WI38 (cell line): ENCODE measurements around the gene UNC93B1.
"Not testable (repeated sequence)": the region's sequence is repeated elsewhere in the genome, so short reads cannot be mapped to it uniquely, and the experiment has no call there.

Experiments
- H3K4me3 ChIP-seq: 2 replicates; pipeline ENCODE4 v1.5.1; 2011; ENCODE audit warnings: low read depth, mild to moderate bottlenecking, control low read depth, low read length
- TF ChIP-seq, protein P1 (sequence below): IDR thresholded peaks from 2 replicates; pipeline ENCODE4 v1.5.1; 2012; ENCODE audit warnings: low read depth, mild to moderate bottlenecking, control low read depth, low read length

UNC93B1 gene

DNA sequence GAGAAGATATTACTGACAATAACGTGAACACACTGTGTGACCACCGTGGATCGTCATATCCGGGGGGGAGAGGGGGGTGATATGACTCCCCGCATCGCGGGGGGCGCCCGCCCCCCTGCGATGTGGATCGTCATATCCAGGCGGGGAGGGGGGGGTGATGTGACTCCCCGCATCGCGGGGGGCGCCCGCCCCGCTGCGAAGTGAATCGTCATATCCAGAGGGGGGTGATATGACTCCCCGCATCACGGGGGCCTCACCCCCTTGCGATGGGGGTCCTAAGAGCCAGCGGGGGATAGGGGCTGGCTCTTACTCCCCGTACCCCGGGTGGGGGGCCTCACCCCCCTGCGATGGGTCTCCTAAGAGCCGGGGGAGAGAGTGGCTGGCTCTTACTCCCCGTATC, 19.9 kb downstream of the UNC93B1 start:
- no peak overlapping the region for H3K4me3 ChIP-seq
- TF ChIP-seq, protein P1, sequence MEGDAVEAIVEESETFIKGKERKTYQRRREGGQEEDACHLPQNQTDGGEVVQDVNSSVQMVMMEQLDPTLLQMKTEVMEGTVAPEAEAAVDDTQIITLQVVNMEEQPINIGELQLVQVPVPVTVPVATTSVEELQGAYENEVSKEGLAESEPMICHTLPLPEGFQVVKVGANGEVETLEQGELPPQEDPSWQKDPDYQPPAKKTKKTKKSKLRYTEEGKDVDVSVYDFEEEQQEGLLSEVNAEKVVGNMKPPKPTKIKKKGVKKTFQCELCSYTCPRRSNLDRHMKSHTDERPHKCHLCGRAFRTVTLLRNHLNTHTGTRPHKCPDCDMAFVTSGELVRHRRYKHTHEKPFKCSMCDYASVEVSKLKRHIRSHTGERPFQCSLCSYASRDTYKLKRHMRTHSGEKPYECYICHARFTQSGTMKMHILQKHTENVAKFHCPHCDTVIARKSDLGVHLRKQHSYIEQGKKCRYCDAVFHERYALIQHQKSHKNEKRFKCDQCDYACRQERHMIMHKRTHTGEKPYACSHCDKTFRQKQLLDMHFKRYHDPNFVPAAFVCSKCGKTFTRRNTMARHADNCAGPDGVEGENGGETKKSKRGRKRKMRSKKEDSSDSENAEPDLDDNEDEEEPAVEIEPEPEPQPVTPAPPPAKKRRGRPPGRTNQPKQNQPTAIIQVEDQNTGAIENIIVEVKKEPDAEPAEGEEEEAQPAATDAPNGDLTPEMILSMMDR = no peak

DNA sequence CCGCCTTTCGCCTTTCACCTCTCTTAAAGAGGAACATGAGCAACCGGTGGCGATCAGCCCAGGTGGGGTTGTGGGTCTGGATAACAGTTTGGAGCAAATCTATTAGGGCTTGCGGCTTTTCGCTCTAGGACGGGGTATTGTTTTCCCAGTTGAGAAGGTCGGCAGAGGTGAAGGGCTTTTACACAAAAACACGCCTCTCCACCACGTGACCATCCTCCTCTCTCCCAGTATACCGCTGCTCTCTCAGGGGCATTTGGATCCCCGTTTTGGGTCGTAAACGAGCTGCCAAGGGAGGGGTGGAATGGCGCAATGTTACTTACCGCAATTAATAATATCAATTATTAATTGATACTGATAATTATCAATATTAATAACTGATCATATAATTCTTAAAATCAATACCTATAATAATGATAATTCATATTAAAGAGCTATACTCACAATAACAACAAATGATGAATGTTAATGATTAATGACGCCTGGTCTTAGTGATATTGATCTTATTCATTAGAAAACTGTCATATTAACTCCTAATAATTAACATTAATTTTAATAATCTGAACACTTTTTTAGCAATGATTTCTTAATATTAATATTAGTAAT, 21.5 kb downstream of the UNC93B1 start:
- H3K4me3 ChIP-seq = not testable (repeated sequence)

DNA sequence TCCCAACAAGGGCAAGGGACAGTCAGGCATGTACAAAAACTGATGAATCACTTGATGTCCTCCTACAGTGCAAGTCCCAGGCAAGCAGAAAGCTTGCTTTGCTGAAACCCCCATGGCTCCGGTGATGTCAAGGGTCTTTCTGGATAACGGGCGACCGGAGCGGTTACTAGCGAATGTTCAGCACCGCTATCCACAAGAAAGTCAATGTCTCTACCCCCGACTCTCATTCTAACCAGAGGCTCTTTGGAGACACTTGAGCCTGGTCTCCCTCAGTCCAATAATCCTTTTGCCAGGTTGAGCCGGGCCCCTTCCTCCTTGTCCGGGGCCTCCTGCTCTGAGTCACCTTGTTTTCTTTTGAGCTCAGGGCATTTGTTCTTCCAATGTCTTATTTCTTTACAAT, 22.7 kb downstream of the UNC93B1 start:
- H3K4me3 ChIP-seq = not testable (repeated sequence)

DNA sequence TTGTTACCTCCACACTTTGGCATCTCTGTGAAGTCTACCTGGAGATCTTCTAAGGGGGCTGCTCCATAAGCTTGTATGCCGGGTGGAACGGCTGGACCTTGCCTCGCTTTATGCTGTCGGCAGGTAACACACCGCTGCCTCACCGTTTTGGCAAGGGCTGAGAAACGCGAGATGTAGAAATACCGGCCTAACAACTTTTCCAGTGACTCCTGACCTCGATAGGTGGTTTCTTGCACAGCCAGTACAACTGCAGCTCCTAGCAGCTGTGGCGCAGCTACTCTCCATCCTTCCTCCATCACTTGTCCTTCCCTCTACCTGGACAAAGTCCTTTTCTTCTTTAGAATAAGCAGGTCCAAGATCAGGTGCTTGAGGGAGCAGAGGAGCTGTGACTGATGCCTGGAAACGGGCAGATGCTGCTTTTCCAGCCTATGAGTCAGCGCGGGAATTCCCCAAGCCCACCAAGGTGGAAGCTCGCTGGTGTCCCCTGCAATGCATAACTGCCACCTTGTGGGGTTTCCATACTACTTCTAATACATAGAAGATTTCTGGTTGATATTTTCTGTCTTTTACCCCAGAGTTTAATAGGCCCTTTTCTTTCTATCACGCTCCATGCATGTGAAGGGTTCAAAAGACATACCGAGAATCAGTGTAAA, 25.0 kb downstream of the UNC93B1 start:
- not testable (repeated sequence) for H3K4me3 ChIP-seq

DNA sequence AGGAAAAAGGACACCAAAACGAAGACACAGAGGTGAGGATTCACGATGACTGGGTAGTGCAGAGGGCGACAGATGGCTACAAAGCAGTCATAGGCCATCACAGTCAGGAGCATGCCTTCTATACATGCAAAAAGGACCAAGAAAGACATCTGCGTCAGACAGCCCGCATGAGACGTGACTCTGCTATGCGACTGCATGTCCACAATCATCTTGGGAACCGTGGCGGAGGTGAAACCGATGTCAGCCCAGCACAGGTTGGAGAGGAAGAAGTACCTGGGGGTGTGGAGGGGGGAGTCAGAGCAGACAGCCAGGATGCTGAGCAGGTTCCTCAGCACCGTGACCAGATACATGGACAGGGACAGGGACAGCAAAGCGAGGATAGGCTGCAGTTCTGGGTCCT, 29.2 kb downstream of the UNC93B1 start:
- H3K4me3 ChIP-seq = not testable (repeated sequence)

DNA sequence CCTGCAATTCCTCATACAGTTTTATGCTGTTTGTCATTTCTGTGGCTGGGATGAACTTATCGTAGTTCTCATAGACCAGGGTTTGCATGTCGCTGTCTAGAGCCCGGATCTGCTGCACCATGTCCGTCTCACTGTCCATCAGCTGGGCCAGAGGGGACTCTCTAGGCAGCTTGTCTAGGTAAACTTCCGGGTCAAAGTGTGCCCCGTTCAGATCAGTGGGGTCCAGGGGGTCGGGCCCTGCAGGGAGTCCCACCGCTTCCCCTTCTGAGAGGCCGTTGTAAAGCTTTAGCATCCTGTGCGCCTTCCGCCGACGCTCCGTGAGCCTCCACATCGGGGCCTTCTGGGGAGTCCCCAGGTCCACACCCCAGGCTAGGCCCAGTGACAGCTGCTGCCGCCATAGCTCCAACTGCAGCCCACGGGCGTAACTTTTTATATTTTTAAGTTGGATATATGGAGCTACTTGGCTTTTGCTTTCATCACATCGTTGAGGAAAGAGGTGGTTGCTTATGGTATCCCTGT, 38.0 kb downstream of the UNC93B1 start:
- H3K4me3 ChIP-seq = not testable (repeated sequence)

DNA sequence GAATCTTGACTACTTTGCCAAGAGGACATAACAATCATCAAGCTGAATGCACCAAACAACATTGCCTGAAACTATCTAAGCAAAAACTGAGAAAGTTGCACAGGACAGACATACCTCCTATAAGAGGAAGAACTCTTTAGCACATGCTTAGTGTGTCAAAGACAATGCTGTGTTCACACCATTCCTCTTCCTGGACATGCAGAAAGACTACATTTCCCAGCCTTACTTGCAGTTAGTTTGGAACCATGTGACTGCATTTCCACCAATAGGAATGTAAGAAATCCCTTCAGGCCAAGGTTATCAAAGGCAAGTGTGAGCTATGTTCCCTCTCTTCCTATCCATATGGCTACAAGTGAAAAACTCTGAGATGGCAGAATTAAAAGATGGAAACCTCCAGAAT, 39.2 kb downstream of the UNC93B1 start:
- H3K4me3 ChIP-seq = not testable (repeated sequence)

DNA sequence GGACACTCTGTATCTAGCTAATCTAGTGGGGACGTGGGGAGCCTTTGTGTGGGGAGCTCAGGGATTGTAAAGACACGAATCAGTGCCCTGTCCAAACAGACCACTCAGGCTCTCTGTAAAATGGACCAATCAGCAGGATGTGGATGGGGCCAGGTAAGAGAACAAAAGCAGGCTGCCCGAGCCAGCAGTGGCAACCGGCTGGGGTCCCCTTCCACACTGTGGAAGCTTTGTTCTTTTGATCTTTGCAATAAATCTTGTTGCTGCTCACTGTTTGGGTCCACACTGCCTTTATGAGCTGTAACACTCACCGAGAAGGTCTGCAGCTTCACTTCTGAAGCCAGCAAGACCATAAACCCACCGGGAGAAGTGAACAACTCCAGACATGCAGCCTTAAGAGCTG, 40.0 kb downstream of the UNC93B1 start:
- H3K4me3 ChIP-seq = not testable (repeated sequence)

DNA sequence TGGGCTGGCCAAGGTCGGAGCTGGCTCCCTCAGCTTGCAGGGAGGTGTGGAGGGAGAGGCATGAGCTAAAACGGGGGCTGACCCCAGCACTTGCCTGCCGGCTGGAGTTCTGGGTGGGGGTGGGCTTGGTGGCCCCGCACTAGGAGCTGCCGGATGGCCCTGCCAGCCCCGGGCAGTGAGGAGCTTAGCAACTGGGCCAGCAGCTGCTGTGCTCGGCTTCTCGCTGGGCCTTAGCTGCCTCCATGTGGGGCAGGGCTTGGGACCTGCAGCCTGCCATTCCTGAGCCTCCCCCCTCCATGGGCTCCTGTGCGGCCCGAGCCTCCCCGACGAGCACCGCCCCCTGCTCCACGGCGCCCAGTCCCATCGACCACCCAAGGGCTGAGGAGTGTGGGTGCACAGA, 40.7 kb downstream of the UNC93B1 start:
- H3K4me3 ChIP-seq = not testable (repeated sequence)

DNA sequence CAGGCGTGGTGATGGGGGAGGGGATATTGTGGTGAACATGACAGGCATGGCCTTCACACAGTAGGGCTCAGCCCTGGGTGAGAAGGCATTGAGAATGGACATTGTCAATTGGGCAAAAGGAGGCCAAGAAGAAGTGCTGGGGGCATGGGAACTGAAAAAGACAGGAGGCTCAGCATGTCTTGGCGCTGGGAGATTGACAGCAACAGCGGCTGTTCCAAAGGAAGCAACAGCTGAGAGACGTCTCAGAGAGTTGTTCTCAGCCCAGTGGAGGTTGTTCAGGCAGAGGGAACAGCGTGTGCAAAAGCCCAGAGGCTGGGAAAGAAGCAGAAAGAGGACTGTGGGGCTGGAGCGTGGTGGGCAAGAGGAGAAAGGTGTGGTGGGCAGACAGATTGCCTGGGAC, 47.7 kb downstream of the UNC93B1 start:
- not testable (repeated sequence) for H3K4me3 ChIP-seq

DNA sequence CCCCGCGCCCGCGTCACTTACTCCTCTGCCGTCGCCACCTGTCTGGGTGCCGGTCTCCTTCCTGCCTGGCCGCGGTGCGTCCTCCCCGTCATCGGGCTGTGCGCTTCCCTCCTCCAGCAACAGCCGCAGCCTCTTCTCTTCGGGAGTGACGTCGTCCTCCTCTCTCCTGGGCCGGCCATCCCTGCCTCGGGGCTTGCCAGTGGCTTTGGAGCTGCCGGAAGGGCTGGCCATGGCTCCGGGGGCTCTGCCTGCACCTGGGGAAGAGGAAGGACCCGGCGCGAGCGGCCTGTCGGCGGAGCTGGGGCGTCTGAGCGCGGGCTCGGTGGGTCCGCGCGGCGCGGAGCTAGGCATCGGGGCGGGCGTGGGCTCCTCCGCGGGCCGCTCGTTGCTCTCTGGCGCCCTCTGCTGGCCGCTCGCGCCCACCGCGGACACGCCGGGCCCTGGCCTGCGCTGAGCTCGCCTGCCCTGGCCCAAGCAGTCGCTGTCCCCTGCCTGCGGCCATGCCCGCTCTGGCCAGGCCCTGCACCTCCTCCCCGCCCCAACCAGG, 48.4 kb downstream of the UNC93B1 start:
- H3K4me3 ChIP-seq = peak overlapping the region; percentile 49
- TF ChIP-seq, protein P1 = peak; percentile 40; the same call in 1 of the 2 replicates

DNA sequence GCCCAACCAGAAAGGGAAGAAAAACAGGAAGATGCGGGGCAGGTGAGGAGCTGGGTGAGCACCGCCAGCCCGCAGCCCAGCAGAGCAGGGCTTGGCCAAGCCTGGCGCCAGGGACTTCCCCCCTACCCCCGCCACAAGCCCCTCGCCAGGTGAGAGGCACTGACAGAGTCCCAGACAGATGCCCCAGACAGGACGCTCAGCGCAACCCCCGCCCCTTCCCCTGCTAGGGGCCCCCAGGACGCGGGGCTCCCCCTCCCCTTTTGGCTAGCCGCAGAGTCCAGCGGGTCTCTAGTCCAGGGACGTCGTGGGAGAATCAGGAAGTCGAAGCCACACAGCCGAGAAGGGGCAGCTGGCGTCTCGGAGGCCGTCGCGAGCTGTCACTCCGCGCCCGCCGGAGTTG, 48.9 kb downstream of the UNC93B1 start:
- not testable (repeated sequence) for H3K4me3 ChIP-seq

DNA sequence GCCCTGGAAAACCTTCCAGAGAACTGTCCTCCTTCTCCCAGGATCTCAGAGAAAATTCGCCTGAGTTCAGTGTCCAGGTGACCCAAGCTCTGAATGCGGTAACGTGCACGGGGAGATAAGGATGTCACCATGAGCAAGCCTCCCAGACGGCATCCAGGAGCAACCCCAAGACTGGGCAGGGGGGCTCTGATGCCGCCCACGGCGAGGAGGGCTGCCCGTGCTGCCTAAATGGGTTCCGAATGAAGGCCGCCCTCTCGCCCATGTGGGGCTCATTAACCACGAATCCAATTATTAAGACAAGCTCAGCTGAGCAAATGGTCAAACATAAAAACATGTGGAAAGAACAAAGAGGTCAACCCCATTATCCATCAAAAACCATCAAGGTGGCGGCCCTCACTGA, 49.6 kb downstream of the UNC93B1 start:
- H3K4me3 ChIP-seq = not testable (repeated sequence)

DNA sequence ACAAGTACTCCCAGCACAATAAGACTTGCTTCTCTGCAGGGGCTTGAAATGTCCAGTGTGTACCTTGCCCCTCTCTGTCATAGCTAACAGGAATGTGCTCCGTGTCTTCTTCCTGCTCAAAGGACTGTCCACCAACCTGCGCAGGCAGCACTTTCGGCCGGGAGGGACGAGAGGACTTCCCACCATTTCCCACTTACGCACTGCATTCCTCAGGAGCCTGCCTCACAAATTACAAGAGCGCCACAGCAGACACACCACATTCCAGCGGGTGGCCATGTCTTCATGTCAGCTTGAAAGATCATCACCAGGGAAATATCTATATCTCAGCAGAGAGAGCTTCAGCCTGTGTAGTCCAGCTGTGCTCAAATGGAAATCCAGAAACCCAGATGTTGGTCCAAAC, 53.2 kb downstream of the UNC93B1 start:
- not testable (repeated sequence) for H3K4me3 ChIP-seq

DNA sequence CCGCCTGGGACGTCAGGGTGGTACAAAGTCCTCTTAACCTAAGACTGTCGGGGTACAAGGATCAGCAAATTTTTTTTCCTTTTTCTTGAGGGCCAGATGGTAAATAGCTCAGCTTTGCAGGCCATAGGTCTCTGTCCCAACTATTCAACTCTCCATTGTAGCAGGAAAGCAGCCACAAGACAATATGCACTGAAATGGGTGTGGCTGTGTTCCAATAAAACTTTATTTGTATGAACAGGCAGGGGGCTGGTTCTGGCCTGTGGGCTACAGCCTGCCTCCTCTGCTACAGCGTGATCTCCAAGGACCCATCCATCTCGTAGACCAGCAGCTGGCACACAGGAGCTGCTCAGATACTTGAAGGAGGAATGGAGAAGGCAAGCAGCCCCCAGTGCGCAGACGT, 56.1 kb downstream of the UNC93B1 start:
- not testable (repeated sequence) for H3K4me3 ChIP-seq

DNA sequence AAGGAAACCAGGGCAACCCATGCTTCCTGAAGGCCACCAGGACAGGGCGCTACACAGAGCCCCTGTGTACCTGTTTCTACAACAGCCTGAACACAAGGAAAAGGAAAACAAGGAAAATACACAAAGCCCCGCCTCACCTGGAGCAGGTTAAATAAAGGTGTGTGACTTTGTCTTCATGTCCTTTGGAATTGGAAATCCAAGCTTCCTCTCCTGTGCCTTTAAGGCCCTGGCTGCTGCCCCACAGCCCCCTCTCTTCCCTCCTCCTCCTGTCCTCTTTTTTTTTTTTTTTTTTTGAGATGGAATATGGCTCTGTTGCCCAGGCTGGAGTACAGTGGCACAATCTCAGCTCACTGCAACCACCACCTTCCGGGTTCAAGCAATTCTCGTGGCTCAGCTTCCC, 57.5 kb downstream of the UNC93B1 start:
- H3K4me3 ChIP-seq = not testable (repeated sequence)

DNA sequence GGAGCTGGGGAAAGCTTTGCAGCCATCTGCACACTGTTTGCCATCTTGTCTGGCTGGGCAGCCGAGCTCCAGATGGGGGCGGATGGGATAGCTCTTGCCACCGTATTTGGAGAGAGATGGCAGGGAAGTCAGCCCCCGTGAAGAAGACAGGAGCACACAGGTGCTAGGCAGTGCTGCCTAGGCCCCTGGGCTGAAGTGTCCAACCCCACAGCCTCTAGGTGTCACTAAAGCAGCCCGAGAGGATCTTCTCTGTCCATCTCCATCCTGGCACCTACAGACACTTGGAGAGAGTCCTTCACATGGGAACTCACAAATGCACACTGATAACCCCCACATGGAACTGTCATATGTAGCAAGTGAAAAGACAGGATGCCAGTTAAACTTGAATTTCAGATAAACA, 60.5 kb downstream of the UNC93B1 start:
- not testable (repeated sequence) for H3K4me3 ChIP-seq
